HG02571 (cell line): ENCODE results near the gene KLHL2.
"Not testable (repeated sequence)": the region's sequence is repeated elsewhere in the genome, so short reads cannot be mapped to it uniquely, and the experiment has no call there.

Experiments
- ATAC-seq: cut with Tn5 transposase; IDR thresholded peaks from one replicate; pipeline ENCODE4 v1.9.1; 2021; ENCODE audit warnings: mild to moderate bottlenecking, moderate library complexity; ENCODE audit not compliant: unreplicated experiment

The KLHL2 gene

DNA sequence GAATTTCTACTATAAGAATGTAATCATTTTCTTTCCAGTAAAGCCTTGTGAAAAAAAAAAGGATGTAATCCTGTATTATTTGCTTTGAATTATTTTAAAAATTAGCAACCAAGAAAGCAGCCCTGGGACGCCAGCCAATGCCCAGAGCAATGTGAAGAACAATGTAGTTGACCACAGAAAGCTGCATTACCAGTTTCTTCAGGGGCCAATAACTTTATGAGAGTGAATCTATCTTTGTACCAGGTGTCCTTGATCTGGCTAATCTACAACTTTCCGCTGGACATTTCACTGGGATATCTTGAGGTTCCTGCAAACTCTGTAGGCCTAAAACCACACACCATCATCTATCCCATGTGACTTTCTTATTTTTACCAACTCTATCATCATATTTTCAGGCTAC, 7.6 kb upstream of the KLHL2 start:
- no peak for ATAC-seq

DNA sequence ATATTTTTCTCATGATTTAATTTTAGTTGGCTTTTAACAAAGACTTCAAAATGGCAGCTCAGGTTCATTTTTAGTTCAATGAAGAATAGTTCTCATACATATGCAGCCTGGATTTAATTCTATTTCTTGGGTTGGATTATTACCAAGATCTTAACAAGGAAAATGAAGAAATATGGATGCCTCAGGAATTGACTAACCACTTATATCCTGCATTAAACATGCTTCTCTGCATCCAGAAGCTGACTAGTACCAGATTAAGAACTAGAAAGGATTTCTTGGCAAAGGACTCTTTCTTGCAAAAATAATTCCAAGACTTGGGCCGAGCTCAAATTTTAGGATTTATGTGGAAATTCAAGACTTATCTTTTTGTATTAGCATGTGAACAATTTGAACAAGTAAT, 5.6 kb upstream of the KLHL2 start:
- ATAC-seq, result no peak

DNA sequence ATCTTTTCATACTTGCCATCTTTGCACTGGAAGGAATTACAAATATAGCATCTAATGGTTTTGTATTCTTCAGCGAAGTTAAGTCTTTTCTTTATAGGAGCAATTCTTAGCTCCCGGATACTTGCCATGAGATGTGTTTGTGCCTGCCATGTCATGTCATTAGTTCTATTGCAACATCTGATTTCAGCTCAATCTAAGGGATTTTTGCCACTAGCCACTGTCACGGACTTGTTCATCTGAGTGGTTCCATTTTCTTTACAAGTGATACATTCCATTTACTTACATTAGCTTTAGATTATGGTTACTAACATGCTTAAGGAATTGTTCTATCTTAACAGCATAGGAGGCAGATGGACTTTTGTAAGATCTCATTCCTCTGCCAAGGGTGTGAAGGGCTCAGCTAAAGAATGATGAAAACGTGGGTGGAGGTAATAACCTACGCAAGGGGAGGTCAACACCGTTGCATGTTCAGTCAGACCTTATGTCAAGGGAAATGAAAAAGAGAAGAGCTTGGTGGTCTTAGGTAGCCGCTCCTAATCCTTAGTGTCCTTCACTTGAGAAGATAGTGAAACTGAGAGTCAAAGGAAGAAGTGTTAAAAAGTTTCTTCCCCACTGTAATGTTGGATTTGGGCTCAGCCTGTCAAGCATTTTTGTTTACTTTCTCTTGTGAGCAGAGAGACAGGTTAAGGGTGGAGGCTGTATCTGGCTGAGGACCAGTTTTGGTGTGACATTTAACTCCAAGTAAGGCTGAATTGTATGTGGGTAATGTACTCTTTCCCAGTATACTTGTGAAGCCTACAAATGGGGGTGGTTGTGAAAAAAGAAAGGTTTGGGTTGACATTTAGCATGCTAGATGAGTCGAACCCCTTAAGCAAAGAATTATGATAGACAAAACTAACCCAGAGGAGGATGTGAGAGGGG, 3.6 kb upstream of the KLHL2 start:
- ATAC-seq, result no peak

DNA sequence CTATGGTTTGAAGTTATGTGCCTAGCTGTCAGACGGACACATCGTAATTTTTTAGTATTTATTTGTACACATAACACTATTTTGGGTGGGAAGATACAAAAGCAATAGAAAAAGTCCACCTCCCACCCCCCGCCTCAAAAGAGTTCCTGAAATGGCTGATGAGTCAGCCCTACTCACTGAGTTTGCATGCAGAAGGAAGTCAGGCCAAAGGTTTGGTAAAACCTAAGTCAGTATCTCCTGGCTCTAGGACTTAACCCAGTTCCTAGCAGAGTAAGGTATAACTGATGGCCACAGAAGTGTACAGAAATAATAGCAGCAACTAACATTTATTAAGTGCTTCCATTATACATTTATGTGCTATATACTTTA, 2.9 kb upstream of the KLHL2 start:
- ATAC-seq, result no peak

DNA sequence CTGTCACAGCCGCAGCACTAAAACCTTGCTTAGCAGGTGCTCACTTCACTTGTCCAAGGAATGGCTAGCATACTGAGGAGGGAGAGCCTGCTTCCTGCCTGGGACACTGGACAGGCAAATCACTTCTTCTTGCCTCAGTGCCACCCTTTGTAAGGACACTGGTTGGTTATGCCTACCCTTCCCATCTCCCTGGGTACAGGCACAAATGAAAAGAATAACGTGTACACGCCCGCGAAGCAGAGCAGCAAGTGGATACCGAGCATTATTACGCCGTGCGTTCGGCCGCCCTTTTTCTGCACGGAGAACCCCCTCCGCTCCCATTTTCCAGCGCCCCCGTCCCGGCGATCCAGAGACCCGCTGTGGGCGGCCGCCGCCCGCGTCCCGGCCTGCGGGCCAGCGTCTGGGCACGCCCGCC, 338 bp upstream of the KLHL2 start:
- peak; percentile 24 for ATAC-seq

DNA sequence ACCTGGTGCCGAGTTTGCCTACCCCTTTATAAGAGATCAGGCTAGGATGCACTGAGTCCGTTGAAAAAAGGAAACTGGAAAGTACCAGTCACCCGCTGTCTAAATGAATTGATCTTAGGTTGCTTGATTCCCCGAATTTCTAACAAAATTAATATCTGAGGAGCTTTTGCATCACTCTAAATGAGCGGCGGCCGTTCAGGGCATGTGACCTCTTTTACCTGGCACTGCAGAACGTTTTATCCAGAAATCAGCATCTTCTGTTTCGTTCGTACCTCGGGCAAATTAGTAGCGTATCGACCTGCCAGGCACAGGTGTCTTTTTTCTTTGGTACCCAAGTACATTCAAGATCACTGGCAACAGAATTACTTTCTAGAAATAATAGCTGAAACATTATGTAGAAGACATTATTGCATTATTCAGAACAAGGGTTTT, 876 bp downstream of the KLHL2 start:
- no peak for ATAC-seq

DNA sequence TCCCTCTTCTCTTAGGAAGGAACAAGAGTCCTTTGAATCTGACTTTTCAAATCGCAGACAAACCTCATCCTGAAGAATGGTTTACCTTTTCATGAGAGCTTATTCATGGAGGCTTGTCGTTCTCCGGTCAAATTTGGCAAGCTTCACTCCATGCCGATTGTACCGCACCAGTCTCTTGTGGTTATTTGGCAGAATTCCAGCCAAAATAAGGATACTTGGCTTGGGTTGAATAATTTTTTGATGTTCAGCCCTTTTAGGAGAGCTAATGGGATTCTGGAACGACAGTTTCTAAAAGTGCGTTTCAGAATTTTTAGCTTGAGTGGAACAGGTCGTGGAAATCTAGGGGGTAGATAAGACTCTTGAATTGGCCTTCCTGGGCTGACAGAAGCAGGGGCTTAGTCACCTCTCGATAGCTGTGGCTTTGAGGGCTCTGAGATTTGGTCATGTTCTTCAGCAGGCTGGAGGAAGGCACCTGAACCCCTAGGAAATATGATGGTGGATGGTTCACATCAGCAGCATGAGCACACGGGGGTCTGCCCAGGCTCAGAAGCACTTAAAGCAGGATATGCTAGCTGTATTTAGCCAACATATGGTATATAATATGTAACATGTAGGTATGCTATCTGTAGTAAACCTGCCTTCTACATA, 1.5 kb downstream of the KLHL2 start:
- no peak for ATAC-seq

DNA sequence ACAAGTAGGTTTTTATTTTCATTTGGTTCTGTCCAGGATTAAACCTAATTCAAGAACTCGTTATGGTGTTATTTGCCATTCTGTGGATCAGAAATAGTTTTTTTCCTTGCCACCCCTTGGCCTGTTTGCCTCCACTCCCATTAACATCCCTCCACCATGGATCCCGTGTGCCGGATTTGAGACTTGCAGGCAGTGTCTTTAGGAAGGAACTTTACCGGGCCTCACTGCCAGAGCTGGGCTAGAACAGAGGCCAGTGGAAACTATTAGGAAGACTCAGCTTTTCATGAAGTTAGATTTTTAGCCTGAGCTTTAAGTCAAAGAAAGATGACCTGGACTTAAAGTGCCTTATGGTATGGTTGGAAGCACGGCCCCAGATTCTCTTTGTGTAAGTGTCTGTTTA, 2.4 kb downstream of the KLHL2 start:
- no peak for ATAC-seq

DNA sequence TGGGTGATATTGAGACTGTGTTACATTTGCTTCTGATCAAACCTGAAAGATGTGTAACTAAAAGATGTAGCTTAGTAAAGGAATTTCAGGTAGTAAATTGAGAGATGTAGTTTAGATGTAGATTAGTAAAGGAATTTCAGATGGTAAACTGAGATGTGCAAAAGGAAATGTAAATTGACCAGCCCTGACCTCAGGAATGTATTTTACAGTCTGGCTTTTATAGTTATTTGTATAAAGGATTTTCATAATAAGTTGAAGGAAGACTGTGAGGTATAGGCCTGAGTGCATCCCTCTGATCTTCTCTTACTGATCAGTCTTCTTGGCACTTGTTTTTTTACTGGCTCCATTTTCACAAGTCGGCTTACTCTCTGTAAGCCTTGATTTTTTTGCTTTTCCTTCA, 3.2 kb downstream of the KLHL2 start:
- ATAC-seq, result no peak

DNA sequence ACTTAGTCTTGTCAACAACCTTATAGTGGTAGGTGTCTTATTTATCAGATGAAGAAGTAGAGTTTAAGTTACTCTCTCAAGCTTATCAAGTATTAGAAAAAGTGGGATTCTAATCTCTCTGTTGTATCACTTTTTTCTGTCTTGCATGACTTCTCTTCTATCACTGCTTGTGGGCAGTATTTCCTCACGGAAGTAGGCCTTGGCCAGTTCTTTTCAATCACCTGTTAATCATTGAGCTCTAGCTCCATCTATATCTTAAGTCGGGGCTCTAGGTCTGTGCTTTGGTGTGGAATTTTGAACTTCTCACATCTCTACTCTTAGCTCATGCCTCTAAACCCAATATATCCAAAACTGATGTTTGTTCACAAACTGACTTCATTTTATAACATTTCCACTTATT, 5.3 kb downstream of the KLHL2 start:
- ATAC-seq, result not testable (repeated sequence)

DNA sequence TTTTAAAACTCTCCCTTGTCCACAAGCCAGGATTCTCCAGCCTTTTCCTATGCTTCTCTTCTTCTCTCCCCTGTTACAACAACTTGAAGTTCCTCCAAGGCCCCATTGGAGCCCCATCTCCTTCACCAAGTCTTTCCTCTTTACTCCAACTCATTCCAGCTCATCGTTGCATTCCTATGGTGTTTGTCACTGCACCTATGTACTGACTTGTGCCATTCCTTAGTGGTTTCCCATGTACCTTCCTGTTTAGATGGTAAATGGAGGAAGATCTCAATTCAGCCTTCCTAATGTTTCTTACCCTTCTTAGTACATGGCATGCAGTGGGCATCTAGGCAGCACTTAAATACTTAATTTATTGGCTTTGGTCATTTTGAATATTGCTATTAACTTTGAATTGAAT, 6.0 kb downstream of the KLHL2 start:
- ATAC-seq, result not testable (repeated sequence)

DNA sequence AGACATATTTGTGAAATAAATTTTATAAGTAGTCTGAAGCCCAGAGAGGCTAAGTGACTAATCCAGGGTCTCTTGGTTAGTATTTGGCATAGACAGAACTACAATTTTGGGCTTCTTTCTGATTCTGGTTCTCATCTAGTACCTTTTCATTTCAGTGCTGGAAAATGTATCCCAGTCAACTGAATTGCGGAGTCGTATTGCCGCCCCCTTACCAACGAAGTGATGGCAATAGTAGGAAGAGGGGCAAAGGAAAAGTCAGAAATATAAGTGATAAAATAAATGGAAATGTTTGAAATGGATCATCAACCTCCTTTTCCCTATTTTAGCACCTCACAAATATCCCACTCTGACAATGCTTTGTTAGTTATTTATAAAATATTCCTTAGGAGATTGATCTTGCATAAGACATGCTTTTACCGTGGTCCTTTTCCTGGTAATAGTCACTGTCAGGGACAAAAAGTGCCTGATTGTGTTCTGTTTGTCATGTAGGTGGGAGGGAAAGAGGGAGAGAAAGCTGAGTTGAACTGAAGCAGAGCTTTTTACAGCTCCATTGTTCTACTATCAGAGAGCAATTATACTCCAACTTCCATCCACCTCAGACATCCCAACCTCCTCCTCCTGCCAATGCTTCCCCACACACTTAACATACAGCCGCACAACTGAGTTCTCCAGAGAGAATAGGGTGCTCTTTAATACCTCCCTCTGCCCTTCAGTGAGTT, 6.8 kb downstream of the KLHL2 start:
- not testable (repeated sequence) for ATAC-seq

DNA sequence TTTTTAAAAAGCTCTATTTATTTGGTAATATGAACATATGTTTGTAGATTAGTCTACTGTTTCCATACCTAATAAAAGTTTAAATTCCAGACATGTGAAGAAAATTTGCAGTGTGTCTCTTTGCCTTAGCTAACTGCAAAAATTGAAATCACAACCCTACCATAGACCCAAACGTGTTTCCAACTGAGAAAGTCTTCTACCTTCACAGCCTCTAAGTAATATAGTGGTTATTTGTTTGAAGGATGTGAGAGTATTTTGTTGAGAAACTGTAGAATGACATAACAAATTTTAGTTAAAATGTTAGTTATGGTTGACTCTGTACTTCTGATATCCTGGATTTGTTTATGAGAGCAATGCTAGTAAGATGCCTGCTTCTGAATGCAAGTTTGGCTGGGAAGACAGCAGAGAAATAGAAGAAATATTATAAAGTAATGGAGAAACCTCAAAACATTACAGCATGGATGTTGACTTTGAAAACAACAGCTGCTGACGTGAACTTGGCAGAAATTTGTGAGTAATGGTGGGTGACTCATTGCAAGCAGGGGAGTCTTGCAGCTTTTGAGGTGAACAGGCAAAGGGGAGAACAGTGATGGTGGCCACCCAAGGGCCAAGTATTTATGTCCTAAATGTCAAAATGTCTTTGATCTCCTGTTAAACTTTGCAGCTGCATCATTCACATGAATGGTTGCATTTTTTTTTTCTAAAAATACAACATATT, 7.8 kb downstream of the KLHL2 start:
- peak; percentile 44 for ATAC-seq

DNA sequence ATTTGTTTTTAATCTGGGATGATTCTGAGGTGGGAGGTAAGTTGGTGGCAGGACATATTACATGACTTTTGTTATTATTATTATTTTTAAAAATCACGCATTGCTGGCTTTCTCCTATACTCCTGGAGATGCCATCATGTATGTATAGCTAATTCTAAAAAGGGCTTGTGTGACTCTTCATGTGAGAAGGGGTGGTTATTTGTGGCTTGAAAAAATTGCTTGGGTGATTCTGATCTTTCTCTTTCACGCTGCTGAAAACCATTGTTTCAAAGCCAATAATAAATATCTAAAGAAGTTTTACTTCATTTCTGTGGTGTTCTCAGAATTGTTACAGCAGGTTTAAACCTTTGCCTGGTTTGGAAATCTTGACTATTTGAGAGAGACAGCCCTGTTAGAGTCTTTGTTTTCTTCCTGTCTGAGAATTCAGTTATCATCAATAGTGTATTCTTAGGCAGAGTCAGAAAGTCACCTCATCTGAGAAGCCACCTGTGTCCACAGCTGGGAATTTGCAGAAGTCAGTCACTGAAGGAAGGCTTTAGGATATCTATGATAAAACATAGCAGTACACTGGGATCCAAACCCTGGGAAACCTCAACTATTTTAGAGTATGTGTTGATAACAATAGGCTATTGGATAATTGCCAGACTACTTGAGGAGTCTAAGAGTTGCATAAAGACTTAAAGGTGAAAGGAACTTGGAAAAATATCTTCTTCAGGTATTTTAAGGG, 8.6 kb downstream of the KLHL2 start:
- peak; percentile 69 for ATAC-seq

DNA sequence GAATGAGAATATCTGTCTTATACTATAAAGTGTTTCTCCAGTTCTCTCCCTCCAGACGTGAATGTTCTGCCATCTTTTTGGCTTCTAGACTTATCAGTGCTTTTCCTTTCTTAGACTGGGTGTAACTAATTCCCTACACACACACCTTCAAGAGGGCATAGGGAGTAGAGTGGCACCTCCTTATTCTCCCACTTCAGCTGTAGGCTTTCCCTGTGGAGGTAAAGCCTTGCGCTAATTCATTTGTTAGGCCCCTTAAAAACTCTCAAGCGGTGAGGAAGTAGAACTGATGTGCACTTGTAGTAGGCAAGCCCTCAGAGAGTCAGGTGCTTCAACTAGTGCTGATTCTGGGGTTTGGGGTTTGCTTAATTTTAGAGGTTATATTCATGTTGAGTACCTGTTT, 10.0 kb downstream of the KLHL2 start:
- ATAC-seq, result no peak

DNA sequence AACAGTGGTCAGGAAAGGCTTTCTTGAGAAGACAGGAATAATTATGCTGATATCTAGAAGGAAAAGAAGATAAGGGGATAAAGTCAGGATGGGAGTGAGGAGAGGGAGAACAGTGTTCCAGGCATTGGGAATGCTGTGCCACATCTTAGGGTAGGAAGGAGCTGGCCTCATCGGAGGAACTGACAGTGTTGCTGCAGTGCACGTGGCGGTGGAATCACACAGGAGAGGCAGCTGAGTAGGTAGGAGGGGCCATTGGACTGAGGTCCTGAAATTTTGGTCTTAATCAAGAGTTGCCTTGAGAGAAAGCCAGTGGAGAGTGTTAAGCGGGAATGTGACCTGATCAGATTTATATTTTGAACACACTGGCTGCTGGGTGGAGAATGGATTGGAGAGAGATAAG, 13.9 kb downstream of the KLHL2 start:
- not testable (repeated sequence) for ATAC-seq

DNA sequence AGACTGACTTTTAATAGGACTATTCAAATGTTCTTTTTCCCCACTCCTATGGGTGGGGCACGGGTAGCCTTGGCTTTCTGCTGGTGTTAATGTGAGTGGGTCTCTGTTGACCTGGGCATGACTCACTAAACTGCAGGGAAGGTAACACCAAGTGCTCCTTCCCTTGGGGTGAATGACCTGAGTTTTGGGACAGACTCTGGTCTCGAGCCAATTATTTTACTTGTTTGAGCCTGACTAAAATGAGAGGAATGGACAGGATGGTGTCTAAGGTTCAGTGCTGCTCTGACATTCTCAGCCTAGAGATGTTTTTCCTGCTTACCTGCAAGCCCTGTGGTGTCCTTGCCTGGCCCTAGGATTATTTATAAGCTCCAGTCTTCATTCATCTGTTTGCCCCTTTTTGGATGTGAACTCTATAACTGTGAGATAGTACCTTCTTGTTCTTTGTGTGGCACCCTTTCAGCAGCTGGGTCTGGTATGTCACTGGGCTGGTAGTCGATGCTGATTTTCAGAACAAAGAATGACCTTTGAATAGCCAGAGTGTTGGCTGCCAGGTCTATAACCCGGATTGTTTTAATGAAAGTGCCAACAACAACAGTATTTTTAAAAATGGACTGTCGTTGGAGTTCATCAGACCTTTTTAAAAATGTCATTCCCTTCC, 14.8 kb downstream of the KLHL2 start:
- not testable (repeated sequence) for ATAC-seq

DNA sequence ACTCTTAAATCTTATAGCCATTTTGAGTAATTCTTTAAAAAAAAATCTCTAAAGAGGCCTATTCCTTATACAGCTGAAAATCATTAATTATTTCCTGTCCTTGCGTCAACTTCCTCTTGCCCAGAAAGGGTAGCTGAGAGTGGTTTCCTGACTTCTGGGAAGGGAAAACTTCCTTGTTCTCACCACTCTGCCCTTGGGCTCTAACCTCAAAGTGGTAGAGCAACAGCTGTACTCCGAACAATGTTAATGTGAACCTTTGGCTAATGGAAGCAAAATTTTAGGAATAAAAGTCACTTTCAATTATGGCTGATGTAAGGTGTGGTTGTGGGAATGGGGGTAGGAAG, 15.3 kb downstream of the KLHL2 start:
- no peak for ATAC-seq

DNA sequence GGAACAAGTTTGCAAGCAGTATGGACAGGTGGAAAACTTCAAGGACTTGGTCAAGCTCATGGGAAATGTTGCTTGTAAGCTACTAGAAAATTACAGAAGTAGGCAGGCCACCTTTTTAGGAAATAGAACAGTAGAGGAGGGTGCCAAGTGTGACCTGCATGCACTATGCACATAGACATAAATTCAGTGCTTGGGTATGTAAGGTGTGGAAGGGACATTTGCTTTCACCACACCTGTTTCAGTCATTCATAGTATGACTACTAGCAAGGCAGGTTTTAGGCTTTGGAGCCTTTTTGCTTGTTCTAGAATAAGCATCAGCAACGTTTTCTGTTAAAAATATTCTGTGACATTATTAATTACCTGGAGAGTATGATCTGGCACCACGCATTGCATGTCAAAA, 20.0 kb downstream of the KLHL2 start:
- ATAC-seq, result not testable (repeated sequence)
